Neuronal stem cell (in vitro differentiated cells): ENCODE measurements around the gene PKP4.

Experiments used
- DNase-seq: peaks from one replicate; pipeline ENCODE4 v3.0.0-alpha.2; 2013; ENCODE audit warnings: low spot score
- H2AFZ ChIP-seq: one replicate; pipeline ENCODE4 v1.6.1; 2013; ENCODE audit warnings: mild to moderate bottlenecking, low read length, inconsistent platforms
- H2AK5ac ChIP-seq: 2 replicates; pipeline ENCODE4 v1.6.1; 2013; ENCODE audit warnings: low read depth, mild to moderate bottlenecking, inconsistent platforms, low read length, moderate library complexity, mixed read lengths
- H2BK120ac ChIP-seq: 2 replicates; pipeline ENCODE4 v1.6.1; 2013; ENCODE audit warnings: low read depth, mild to moderate bottlenecking, inconsistent platforms, low read length, moderate library complexity, mixed read lengths
- H2BK12ac ChIP-seq: one replicate; pipeline ENCODE4 v1.6.1; 2013; ENCODE audit warnings: low read length, inconsistent platforms
- H2BK15ac ChIP-seq: 2 replicates; pipeline ENCODE4 v1.6.1; 2013; ENCODE audit warnings: mild to moderate bottlenecking, low read length, inconsistent platforms, mixed read lengths
- H2BK5ac ChIP-seq: one replicate; pipeline ENCODE4 v1.6.1; 2013; ENCODE audit warnings: inconsistent platforms, mild to moderate bottlenecking, low read length, moderate library complexity
- H3K14ac ChIP-seq: one replicate; pipeline ENCODE4 v1.6.1; 2013; ENCODE audit warnings: low read length, inconsistent platforms
- H3K18ac ChIP-seq: 2 replicates; pipeline ENCODE4 v1.6.1; 2013; ENCODE audit warnings: low read length, inconsistent platforms
- H3K23ac ChIP-seq: 2 replicates; pipeline ENCODE4 v1.6.1; 2013; ENCODE audit warnings: low read depth, mild to moderate bottlenecking, mixed read lengths, low read length, inconsistent platforms; ENCODE audit not compliant: poor library complexity
- H3K27ac ChIP-seq: replicated peaks from 3 replicates; pipeline ENCODE4 v1.5.1; 2013; ENCODE audit warnings: low read length, inconsistent platforms
- H3K27me3 ChIP-seq, 3 experiments: 2 replicates each; pipeline ENCODE4 v1.6.1; 2013; ENCODE audit warnings: low read length in 3 of 3, mild to moderate bottlenecking in 2 of 3, inconsistent platforms in 1 of 3, low read depth in 1 of 3, mixed read lengths in 1 of 3, moderate library complexity in 1 of 3; ENCODE audit not compliant: control insufficient read depth in 3 of 3, insufficient read depth in 3 of 3
- H3K36me3 ChIP-seq, 2 donors: replicated peaks in 1 of 2; 2 replicates each; pipeline ENCODE4 v1.6.1; 2013; ENCODE audit warnings: low read length in 2 of 2; ENCODE audit not compliant: control insufficient read depth in 2 of 2, insufficient read depth in 2 of 2
- H3K4ac ChIP-seq: 2 replicates; pipeline ENCODE4 v1.6.1; 2013; ENCODE audit warnings: inconsistent platforms, mild to moderate bottlenecking, low read length, moderate library complexity
- H3K4me1 ChIP-seq, 2 donors: 1 replicate in 1 of 2; 2 replicates in 1 of 2; pipeline ENCODE4 v1.6.1; 2013; ENCODE audit warnings: low read length in 2 of 2, low read depth in 1 of 2; ENCODE audit not compliant: control insufficient read depth in 2 of 2, insufficient read depth in 1 of 2
- H3K4me2 ChIP-seq: one replicate; pipeline ENCODE4 v1.6.1; 2013; ENCODE audit warnings: mild to moderate bottlenecking, low read length, inconsistent platforms; ENCODE audit not compliant: insufficient read depth, poor library complexity, severe bottlenecking
- H3K4me3 ChIP-seq, 2 donors: 2 replicates each; pipeline ENCODE4 v1.5.1; 2013; ENCODE audit warnings: low read length in 2 of 2, mild to moderate bottlenecking in 2 of 2, inconsistent platforms in 1 of 2, moderate library complexity in 1 of 2
- H3K79me1 ChIP-seq: one replicate; pipeline ENCODE4 v1.6.1; 2013; ENCODE audit warnings: low read depth, mild to moderate bottlenecking, inconsistent platforms, low read length, moderate library complexity
- H3K9ac ChIP-seq: one replicate; pipeline ENCODE4 v1.6.1; 2013; ENCODE audit warnings: mild to moderate bottlenecking, low read depth, low read length, inconsistent platforms; ENCODE audit not compliant: poor library complexity
- H3K9me3 ChIP-seq, 2 donors: replicated peaks in 1 of 2; 2 replicates each; pipeline versions ENCODE3 to v1.6.1; 2013; ENCODE audit warnings: low read length in 2 of 2, mild to moderate bottlenecking in 2 of 2, inconsistent platforms in 1 of 2, low read depth in 1 of 2, mixed read lengths in 1 of 2, moderate library complexity in 1 of 2; ENCODE audit not compliant: control insufficient read depth in 2 of 2, insufficient read depth in 1 of 2
- H4K8ac ChIP-seq: one replicate; pipeline ENCODE4 v1.6.1; 2013; ENCODE audit warnings: low read depth, mild to moderate bottlenecking, inconsistent platforms, low read length, moderate library complexity
- H4K91ac ChIP-seq: one replicate; pipeline ENCODE4 v1.6.1; 2013; ENCODE audit warnings: low read length, low read depth, mild to moderate bottlenecking, inconsistent platforms; ENCODE audit not compliant: poor library complexity
- WGBS, 2 donors: extraction: QIAGEN DNeasy Blood & Tissue Kit; methylation state at CpG; one replicate each; pipeline ENCODE4 v1.1.7; 2013; ENCODE audit warnings: missing lambda C conversion rate in 2 of 2, mixed read lengths in 1 of 2; ENCODE audit not compliant: insufficient read length in 2 of 2, insufficient replicate concordance in 1 of 2; ENCODE audit errors: extremely low coverage in 2 of 2; 5-methylcytosine and 5-hydroxymethylcytosine counted together

PKP4 gene

GRCh38 chr2:158599609-158600008, 142.9 kb downstream of the PKP4 start:
- Histone ChIP-seq H3K36me3 (no peaks in the 10 kb centered on the region), H2AK5ac (no peak overlapping the region), H3K9ac (no peak overlapping the region), H4K91ac (no peak overlapping the region), H3K27me3 (no peaks in the 10 kb centered on the region), H3K18ac (no peak overlapping the region), H3K4me1 (no peaks in the 10 kb centered on the region), H3K79me1 (no peaks in the 10 kb centered on the region), H3K4ac (no peak overlapping the region), H3K27ac (no peak overlapping the region), H2AFZ (no peak overlapping the region), H3K14ac (no peak overlapping the region), H3K9me3 (no peaks in the 10 kb centered on the region), H2BK5ac (no peak overlapping the region), H2BK12ac (no peak overlapping the region), H3K23ac (no peak overlapping the region), H3K4me2 (no peak overlapping the region), H2BK120ac (no peak overlapping the region), H4K8ac (no peak overlapping the region), H3K4me3 (no peak overlapping the region), H2BK15ac (no peak overlapping the region)
- DNase-seq: no peak

GRCh38 chr2:158600155-158600802, 143.5 kb downstream of the PKP4 start:
- H3K23ac ChIP-seq: no peak overlapping the region
- no peak overlapping the region for H4K91ac ChIP-seq
- no peaks in the 10 kb centered on the region for H3K36me3 ChIP-seq
- H3K79me1 ChIP-seq: no peaks in the 10 kb centered on the region
- no peak overlapping the region for H4K8ac ChIP-seq
- H2AFZ ChIP-seq: no peak overlapping the region
- no peak overlapping the region for H2AK5ac ChIP-seq
- DNase-seq: no peak
- H3K27me3 ChIP-seq: no peaks in the 10 kb centered on the region
- H3K4me1 ChIP-seq: no peaks in the 10 kb centered on the region
- H3K9me3 ChIP-seq: no peaks in the 10 kb centered on the region
- H2BK12ac ChIP-seq: no peak overlapping the region
- H2BK120ac ChIP-seq: no peak overlapping the region
- H3K14ac ChIP-seq: no peak overlapping the region
- no peak overlapping the region for H3K4ac ChIP-seq
- no peak overlapping the region for H2BK5ac ChIP-seq
- H3K4me3 ChIP-seq: no peak overlapping the region
- H2BK15ac ChIP-seq: no peak overlapping the region
- no CpG with 5 or more reads among the region's 3 CpGs for WGBS, 2 donors
- H3K18ac ChIP-seq: no peak overlapping the region
- H3K27ac ChIP-seq: no peak overlapping the region
- no peak overlapping the region for H3K9ac ChIP-seq
- no peak overlapping the region for H3K4me2 ChIP-seq

GRCh38 chr2:158602027-158602426, 145.3 kb downstream of the PKP4 start:
- Histone ChIP-seq H3K4me2 (no peak overlapping the region), H4K91ac (no peak overlapping the region), H3K4ac (no peak overlapping the region), H3K18ac (no peak overlapping the region), H3K79me1 (no peaks in the 10 kb centered on the region), H3K14ac (no peak overlapping the region), H2BK12ac (no peak overlapping the region), H3K9me3 (no peaks in the 10 kb centered on the region), H3K27me3 (no peaks in the 10 kb centered on the region), H3K4me1 (no peaks in the 10 kb centered on the region), H3K23ac (no peak overlapping the region), H3K9ac (no peak overlapping the region), H2AFZ (no peak overlapping the region), H3K27ac (no peak overlapping the region), H2BK5ac (no peak overlapping the region), H3K4me3 (no peak overlapping the region), H2BK15ac (no peak overlapping the region), H4K8ac (no peak overlapping the region), H2AK5ac (no peak overlapping the region), H3K36me3 (no peaks in the 10 kb centered on the region), H2BK120ac (no peak overlapping the region)
- DNase-seq: no peak
- no CpG with 5 or more reads among the region's 2 CpGs for WGBS, 2 donors

GRCh38 chr2:158603205-158603604, 146.5 kb downstream of the PKP4 start:
- H4K8ac ChIP-seq: no peak overlapping the region
- H3K18ac ChIP-seq: no peak overlapping the region
- no peaks in the 10 kb centered on the region for H3K79me1 ChIP-seq
- H3K4ac ChIP-seq: no peak overlapping the region
- H3K9ac ChIP-seq: no peak overlapping the region
- no peaks in the 10 kb centered on the region for H3K4me1 ChIP-seq
- no peak overlapping the region for H2AK5ac ChIP-seq
- no peaks in the 10 kb centered on the region for H3K9me3 ChIP-seq
- no peak overlapping the region for H3K27ac ChIP-seq
- H3K4me2 ChIP-seq: no peak overlapping the region
- no peaks in the 10 kb centered on the region for H3K36me3 ChIP-seq
- H2BK5ac ChIP-seq: no peak overlapping the region
- no peaks in the 10 kb centered on the region for H3K27me3 ChIP-seq
- no peak overlapping the region for H3K23ac ChIP-seq
- H2AFZ ChIP-seq: no peak overlapping the region
- WGBS, 2 donors: no CpG with 5 or more reads among the region's 3 CpGs
- H2BK12ac ChIP-seq: no peak overlapping the region
- no peak overlapping the region for H3K14ac ChIP-seq
- H2BK120ac ChIP-seq: no peak overlapping the region
- no peak overlapping the region for H2BK15ac ChIP-seq
- no peak for DNase-seq
- no peak overlapping the region for H3K4me3 ChIP-seq
- H4K91ac ChIP-seq: no peak overlapping the region
